ENCODE data around the gene NEDD4. TPM values are rescaled to one million over a fixed set of nuclear protein-coding genes. Genes with fewer than 3 reads are reported as not detected.
A peak's percentile ranks its signal among the peaks of the same experiment; 100 is the strongest.

Gene NEDD4
- polyA plus RNA-seq, 2 of the 4 experiments (the other 2 are of a cell fraction) = 56.4 to 78.8 TPM

DNA sequence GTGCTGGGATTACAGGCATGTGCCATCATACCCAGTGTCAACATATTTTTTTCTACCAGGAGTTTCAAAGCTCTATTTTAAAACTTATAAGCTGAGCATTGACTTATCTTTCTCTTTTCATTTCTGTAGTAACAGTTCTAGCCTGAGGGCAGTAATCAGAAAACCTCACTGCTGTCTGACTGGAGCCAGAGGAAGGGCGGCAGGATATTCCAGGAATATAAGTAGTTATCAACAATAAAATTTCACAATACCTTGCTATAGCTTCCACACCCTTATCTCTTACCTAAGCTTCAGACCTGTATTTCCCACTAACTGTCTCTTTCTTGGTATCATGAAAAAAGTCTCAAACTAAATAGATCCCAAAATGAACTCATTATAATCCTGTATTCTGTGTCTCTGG lies 5.1 kb upstream of the NEDD4 start:
- no peak overlapping the region for H3K4me3 ChIP-seq
- no peak for TF ChIP-seq HEYL (CRISPR knock-in tag; IDR thresholded peaks at IDR 0.05)
- TF ChIP-seq POLR2A (IDR thresholded peaks at IDR 0.05; ENCODE audit: low read length) = no peak
- ChIA-PET CTCF (interaction anchor here (0.6 kb wide), 1 partner anchor 189 kb away, joined by 3 read pairs; no protein-coding TSS in a partner anchor), POLR2A (no interaction called here)
- no peak overlapping the region for H3K27ac ChIP-seq
- ATAC-seq (no peak), DNase-seq (ENCODE audit: low read depth in 1 of 2, low spot score in 1 of 2) (no peak), FAIRE-seq (no peak)
- 77% methylated on average over 1 of the region's 1 CpG for WGBS (ENCODE audit: missing lambda C conversion rate)
- peaks cover 20% of the 10 kb centered on the region; the same call in 2 of the 3 replicates for H3K4me1 ChIP-seq
- no peaks in the 10 kb centered on the region for H3K9me3 ChIP-seq
- no peak overlapping the region for H3K4me2 ChIP-seq

DNA sequence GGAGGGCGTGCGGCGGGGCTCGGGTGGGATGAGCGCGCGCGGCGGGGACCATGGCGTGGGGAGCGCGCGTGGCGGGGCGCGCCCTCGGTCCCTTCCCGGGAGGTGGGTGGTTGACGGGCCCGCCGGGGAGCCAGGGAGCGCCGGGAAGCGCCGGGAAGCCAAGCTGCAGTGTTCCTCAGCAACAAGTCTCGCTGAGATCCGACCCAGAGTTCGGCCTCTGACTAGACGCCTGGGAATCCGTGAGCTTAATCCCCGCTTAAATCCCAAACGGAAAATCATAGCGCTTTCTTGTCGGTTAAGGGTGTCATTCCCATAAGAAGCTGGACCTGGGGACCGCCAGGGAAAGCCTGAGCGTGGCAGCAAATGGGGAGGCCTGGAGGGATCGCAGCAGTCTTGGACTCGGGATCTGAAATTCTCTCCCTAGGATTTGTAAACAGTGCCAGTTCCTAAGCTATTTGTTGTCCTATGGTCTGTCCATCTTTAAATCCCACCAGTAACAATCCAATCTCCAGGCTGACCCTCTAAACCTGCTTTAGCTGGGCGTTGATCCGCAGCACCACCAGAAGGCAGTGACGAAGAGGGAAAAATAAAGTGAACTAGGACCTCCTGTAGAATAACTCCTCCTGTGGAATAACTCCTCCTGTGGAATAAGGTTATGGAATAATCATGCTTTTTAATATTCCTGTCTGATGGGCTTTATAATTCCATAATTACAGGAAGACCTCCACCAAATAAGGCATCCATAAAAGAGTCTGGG lies 570 bp upstream of the NEDD4 start:
- WGBS (ENCODE audit: missing lambda C conversion rate) = 2% methylated on average over 22 of the region's 41 CpGs
- Histone ChIP-seq H3K4me1 (peaks cover 30% of the 10 kb centered on the region), H3K9me3 (no peaks in the 10 kb centered on the region), H3K4me2 (peak overlapping the region; percentile 80), H3K27ac (peak overlapping the region; percentile 92 to 94), H3K4me3 (peak overlapping the region; percentile 73)
- POLR2A ChIA-PET = interaction anchor here (0.7 to 1.3 kb wide), 6 partner anchors 14 to 252 kb away, joined by 3 to 4 read pairs (median 3); no protein-coding TSS in a partner anchor
- FAIRE-seq (peak; percentile 76), DNase-seq (ENCODE audit: low read depth in 1 of 2, low spot score in 1 of 2) (peak; percentile 50 to 69), ATAC-seq (peak; percentile 62 to 70)
- CTCF ChIA-PET = interaction anchor here (0.6 to 7.0 kb wide), 25 partner anchors 8 to 435 kb away, joined by 3 to 68 read pairs (median 3); no protein-coding TSS in a partner anchor
- TF ChIP-seq EHMT2 (IDR thresholded peaks at IDR 0.05; ENCODE audit: low read depth) (no peak), ZNF302 (CRISPR knock-in tag; IDR thresholded peaks at IDR 0.05) (no peak), CHD2 (IDR thresholded peaks at IDR 0.05; ENCODE audit: low read length, partially characterized antibody) (no peak), HOXB5 (CRISPR knock-in tag; IDR thresholded peaks at IDR 0.05) (no peak), NFE2L2 (conservative IDR thresholded peaks at IDR 0.05; ENCODE audit: low read length) (no peak), GATA3 (IDR thresholded peaks at IDR 0.05; ENCODE audit: borderline replicate concordance) (no peak), RCOR1 (IDR thresholded peaks at IDR 0.05; ENCODE audit: low read depth, low read length) (no peak), RAD21 (conservative IDR thresholded peaks at IDR 0.05 in 1 of 2, IDR thresholded peaks at IDR 0.05 in 1 of 2) (peak; percentile 30 to 40; a peak in 3 of 5 replicates), SMC3 (IDR thresholded peaks at IDR 0.05) (0 out of 3 replicates have a peak, but pooled peaks have one; percentile 8), TP53 (CRISPR knock-in tag; IDR thresholded peaks at IDR 0.05) (no peak), MAZ (IDR thresholded peaks at IDR 0.05; ENCODE audit: borderline replicate concordance, low read depth, low read length) (no peak), RFX5 (IDR thresholded peaks at IDR 0.05) (no peak), POLR2A (IDR thresholded peaks at IDR 0.05; ENCODE audit: low read length) (no peak), ZSCAN20 (CRISPR knock-in tag; IDR thresholded peaks at IDR 0.05) (no peak), RNF2 (IDR thresholded peaks at IDR 0.05; ENCODE audit: borderline replicate concordance, low read depth) (no peak), HDAC2 (IDR thresholded peaks at IDR 0.05) (no peak), MYC (IDR thresholded peaks at IDR 0.05; ENCODE audit: borderline replicate concordance, low read length) (0 out of 2 replicates have a peak, but pooled peaks have one; percentile 5), FOSB (CRISPR knock-in tag; IDR thresholded peaks at IDR 0.05) (no peak), JUN (IDR thresholded peaks at IDR 0.05) (peak in 1 of 2 experiments; percentile 74; a peak in 2 of 5 replicates), MAFK (IDR thresholded peaks at IDR 0.05; ENCODE audit: partially characterized antibody) (no peak), CBX8 (IDR thresholded peaks at IDR 0.05) (no peak), RARB (CRISPR knock-in tag; IDR thresholded peaks at IDR 0.05) (no peak), KDM5A (IDR thresholded peaks at IDR 0.05) (no peak), NR3C1 (IDR thresholded peaks at IDR 0.05) (no peak)
- TF ChIP-seq, protein P1, sequence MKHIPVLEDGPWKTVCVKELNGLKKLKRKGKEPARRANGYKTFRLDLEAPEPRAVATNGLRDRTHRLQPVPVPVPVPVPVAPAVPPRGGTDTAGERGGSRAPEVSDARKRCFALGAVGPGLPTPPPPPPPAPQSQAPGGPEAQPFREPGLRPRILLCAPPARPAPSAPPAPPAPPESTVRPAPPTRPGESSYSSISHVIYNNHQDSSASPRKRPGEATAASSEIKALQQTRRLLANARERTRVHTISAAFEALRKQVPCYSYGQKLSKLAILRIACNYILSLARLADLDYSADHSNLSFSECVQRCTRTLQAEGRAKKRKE (CRISPR knock-in tag; IDR thresholded peaks at IDR 0.05; ENCODE audit: low read depth) = no peak
- TF ChIP-seq, protein P2, sequence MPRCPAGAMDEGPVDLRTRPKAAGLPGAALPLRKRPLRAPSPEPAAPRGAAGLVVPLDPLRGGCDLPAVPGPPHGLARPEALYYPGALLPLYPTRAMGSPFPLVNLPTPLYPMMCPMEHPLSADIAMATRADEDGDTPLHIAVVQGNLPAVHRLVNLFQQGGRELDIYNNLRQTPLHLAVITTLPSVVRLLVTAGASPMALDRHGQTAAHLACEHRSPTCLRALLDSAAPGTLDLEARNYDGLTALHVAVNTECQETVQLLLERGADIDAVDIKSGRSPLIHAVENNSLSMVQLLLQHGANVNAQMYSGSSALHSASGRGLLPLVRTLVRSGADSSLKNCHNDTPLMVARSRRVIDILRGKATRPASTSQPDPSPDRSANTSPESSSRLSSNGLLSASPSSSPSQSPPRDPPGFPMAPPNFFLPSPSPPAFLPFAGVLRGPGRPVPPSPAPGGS (IDR thresholded peaks at IDR 0.05) = peak; percentile 6; the same call in 2 of the 3 replicates
- TF ChIP-seq, protein P3, sequence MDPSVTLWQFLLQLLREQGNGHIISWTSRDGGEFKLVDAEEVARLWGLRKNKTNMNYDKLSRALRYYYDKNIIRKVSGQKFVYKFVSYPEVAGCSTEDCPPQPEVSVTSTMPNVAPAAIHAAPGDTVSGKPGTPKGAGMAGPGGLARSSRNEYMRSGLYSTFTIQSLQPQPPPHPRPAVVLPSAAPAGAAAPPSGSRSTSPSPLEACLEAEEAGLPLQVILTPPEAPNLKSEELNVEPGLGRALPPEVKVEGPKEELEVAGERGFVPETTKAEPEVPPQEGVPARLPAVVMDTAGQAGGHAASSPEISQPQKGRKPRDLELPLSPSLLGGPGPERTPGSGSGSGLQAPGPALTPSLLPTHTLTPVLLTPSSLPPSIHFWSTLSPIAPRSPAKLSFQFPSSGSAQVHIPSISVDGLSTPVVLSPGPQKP (IDR thresholded peaks at IDR 0.05; ENCODE audit: low read depth, low read length) = no peak
- TF ChIP-seq, protein P4, sequence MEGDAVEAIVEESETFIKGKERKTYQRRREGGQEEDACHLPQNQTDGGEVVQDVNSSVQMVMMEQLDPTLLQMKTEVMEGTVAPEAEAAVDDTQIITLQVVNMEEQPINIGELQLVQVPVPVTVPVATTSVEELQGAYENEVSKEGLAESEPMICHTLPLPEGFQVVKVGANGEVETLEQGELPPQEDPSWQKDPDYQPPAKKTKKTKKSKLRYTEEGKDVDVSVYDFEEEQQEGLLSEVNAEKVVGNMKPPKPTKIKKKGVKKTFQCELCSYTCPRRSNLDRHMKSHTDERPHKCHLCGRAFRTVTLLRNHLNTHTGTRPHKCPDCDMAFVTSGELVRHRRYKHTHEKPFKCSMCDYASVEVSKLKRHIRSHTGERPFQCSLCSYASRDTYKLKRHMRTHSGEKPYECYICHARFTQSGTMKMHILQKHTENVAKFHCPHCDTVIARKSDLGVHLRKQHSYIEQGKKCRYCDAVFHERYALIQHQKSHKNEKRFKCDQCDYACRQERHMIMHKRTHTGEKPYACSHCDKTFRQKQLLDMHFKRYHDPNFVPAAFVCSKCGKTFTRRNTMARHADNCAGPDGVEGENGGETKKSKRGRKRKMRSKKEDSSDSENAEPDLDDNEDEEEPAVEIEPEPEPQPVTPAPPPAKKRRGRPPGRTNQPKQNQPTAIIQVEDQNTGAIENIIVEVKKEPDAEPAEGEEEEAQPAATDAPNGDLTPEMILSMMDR (IDR thresholded peaks at IDR 0.05) = peak; percentile 20; the same call in 1 of the 3 replicates
- TF ChIP-seq, protein P5, sequence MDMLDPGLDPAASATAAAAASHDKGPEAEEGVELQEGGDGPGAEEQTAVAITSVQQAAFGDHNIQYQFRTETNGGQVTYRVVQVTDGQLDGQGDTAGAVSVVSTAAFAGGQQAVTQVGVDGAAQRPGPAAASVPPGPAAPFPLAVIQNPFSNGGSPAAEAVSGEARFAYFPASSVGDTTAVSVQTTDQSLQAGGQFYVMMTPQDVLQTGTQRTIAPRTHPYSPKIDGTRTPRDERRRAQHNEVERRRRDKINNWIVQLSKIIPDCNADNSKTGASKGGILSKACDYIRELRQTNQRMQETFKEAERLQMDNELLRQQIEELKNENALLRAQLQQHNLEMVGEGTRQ (IDR thresholded peaks at IDR 0.05) = no peak
- TF ChIP-seq, protein P6, sequence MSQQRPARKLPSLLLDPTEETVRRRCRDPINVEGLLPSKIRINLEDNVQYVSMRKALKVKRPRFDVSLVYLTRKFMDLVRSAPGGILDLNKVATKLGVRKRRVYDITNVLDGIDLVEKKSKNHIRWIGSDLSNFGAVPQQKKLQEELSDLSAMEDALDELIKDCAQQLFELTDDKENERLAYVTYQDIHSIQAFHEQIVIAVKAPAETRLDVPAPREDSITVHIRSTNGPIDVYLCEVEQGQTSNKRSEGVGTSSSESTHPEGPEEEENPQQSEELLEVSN (IDR thresholded peaks at IDR 0.05; ENCODE audit: borderline replicate concordance, low read depth) = 0 out of 2 replicates have a peak, but pooled peaks have one; percentile 29

Measured in A549 (cell line).